Neural cell (in vitro differentiated cells): Measurements from ENCODE around the gene RAB4B. TPM values are rescaled to one million over a fixed set of nuclear protein-coding genes. Genes with fewer than 3 reads are reported as not detected.

Experiments
- H2AFZ ChIP-seq: fragments of 200-600, 300-800 bp; sonication (generic), shearing (Covaris generic); 2 replicates; pipeline ENCODE4 v1.6.0; 2014; ENCODE audit warnings: low read depth, mild to moderate bottlenecking, antibody characterized with exemption, low read length, moderate library complexity
- H3F3A ChIP-seq: fragments of 200-600 bp; shearing (Covaris generic); 2 replicates; pipeline ENCODE4 v1.6.1; 2016; ENCODE audit warnings: mild to moderate bottlenecking, moderate library complexity, mixed read lengths, antibody characterized with exemption, low read length; ENCODE audit not compliant: insufficient read depth, poor library complexity, severe bottlenecking
- H3K27ac ChIP-seq: fragments of 200-600, 300-800 bp; sonication (generic), shearing (Covaris generic); 2 replicates; pipeline ENCODE4 v1.5.1; 2014; ENCODE audit warnings: mild to moderate bottlenecking, low read length, moderate library complexity
- H3K27me3 ChIP-seq: fragments of 300-800, 200-600 bp; sonication (generic), shearing (Covaris generic); 2 replicates; pipeline ENCODE4 v1.6.0; 2014; ENCODE audit warnings: mild to moderate bottlenecking, low read depth, low read length, moderate library complexity; ENCODE audit not compliant: insufficient read depth
- H3K36me3 ChIP-seq: fragments of 300-800, 200-600 bp; sonication (generic), shearing (Covaris generic); 2 replicates; pipeline ENCODE4 v1.5.1; 2014; ENCODE audit warnings: mild to moderate bottlenecking, antibody characterized with exemption, low read length, moderate library complexity; ENCODE audit not compliant: insufficient read depth
- H3K4me2 ChIP-seq: fragments of 300-800, 200-600 bp; sonication (generic), shearing (Covaris generic); 2 replicates; pipeline ENCODE4 v1.6.0; 2014; ENCODE audit warnings: mild to moderate bottlenecking, low read length
- H3K4me3 ChIP-seq: fragments of 300-800, 200-600 bp; sonication (generic), shearing (Covaris generic); 2 replicates; pipeline ENCODE4 v1.5.1; 2014; ENCODE audit warnings: mild to moderate bottlenecking, low read length, moderate library complexity
- H3K79me2 ChIP-seq: fragments of 200-600 bp; shearing (Covaris generic); replicated peaks from 2 replicates; pipeline ENCODE4 v1.6.0; 2014; ENCODE audit warnings: mild to moderate bottlenecking, low read length, moderate library complexity; ENCODE audit not compliant: insufficient read depth
- H3K9ac ChIP-seq: fragments of 300-800, 200-600 bp; sonication (generic), shearing (Covaris generic); 2 replicates; pipeline ENCODE4 v1.6.1; 2016; ENCODE audit warnings: mild to moderate bottlenecking, low read length, mixed read lengths
- H3K9me2 ChIP-seq: fragments of 200-600 bp; shearing (Covaris generic); 2 replicates; pipeline ENCODE4 v1.6.1; 2016; ENCODE audit warnings: mild to moderate bottlenecking, low read length, mixed read lengths; ENCODE audit not compliant: insufficient read depth
- H3K9me3 ChIP-seq: fragments of 200-600, 300-800 bp; sonication (generic), shearing (Covaris generic); 2 replicates; pipeline ENCODE4 v1.6.1; 2016; ENCODE audit warnings: mild to moderate bottlenecking, mixed run types, low read length, moderate library complexity, mixed read lengths
- H4K20me1 ChIP-seq: fragments of 200-600 bp; shearing (Covaris generic); 2 replicates; pipeline ENCODE4 v1.6.1; 2016; ENCODE audit warnings: mild to moderate bottlenecking, mixed run types; ENCODE audit not compliant: insufficient read depth
- CTCF ChIP-seq: fragments of 450-650 bp; IDR thresholded peaks from 2 replicates; pipeline ENCODE4 v1.5.1; 2014; ENCODE audit warnings: antibody characterized with exemption, mild to moderate bottlenecking, moderate library complexity; ENCODE audit not compliant: poor library complexity, severe bottlenecking
- EP300 ChIP-seq: fragments of 450-650 bp; conservative IDR thresholded peaks from 2 replicates; pipeline ENCODE4 v1.6.1; 2014; ENCODE audit warnings: antibody characterized with exemption, mild to moderate bottlenecking, moderate library complexity; ENCODE audit not compliant: poor library complexity, severe bottlenecking
- EZH2 ChIP-seq: fragments of 200-600, 300-800 bp; shearing (Covaris generic), sonication (generic); IDR thresholded peaks from 2 replicates; pipeline ENCODE4 v1.6.1; 2014; ENCODE audit warnings: antibody characterized with exemption, low read length, borderline replicate concordance, mild to moderate bottlenecking; ENCODE audit not compliant: insufficient read depth, poor library complexity, severe bottlenecking
- MXI1 ChIP-seq: fragments of 450-650 bp; conservative IDR thresholded peaks from 2 replicates; pipeline ENCODE4 v1.6.1; 2014; ENCODE audit warnings: antibody characterized with exemption, mild to moderate bottlenecking; ENCODE audit not compliant: poor library complexity, severe bottlenecking
- POLR2AphosphoS5 ChIP-seq: IDR thresholded peaks from 2 replicates; pipeline ENCODE4 v1.6.1; 2012
- RAD21 ChIP-seq: fragments of 450-650 bp; conservative IDR thresholded peaks from 2 replicates; pipeline ENCODE4 v1.6.1; 2014; ENCODE audit warnings: antibody characterized with exemption, mild to moderate bottlenecking, moderate library complexity
- SMC3 ChIP-seq: fragments of 450-650 bp; conservative IDR thresholded peaks from 2 replicates; pipeline ENCODE4 v1.6.1; 2014; ENCODE audit warnings: antibody characterized with exemption, mild to moderate bottlenecking, moderate library complexity; ENCODE audit not compliant: poor library complexity
- TAF1 ChIP-seq: IDR thresholded peaks from 2 replicates; pipeline ENCODE4 v1.6.1; 2012; ENCODE audit warnings: low read depth
- polyA plus RNA-seq: library from polyadenylated mRNA; depleted of rRNA; stranded (reverse); fragments of >200 nt; gene quantifications from 2 replicates; pipeline ENCODE4 v1.2.3, GENCODE V29; 2014
- TF ChIP-seq, protein P1 (sequence below): IDR thresholded peaks from 2 replicates; pipeline ENCODE4 v1.6.1; 2012; ENCODE audit warnings: borderline replicate concordance

RAB4B gene
- polyA plus RNA-seq, 1 donor from 2014 or later = 66.0 TPM

GRCh38 chr19:40755248-40755624, 22.8 kb upstream of the RAB4B start:
- Histone ChIP-seq H3K4me3 (no peak overlapping the region), H3K27ac (no peak overlapping the region), H3K9ac (no peak overlapping the region), H3K4me2 (no peak overlapping the region), H3K79me2 (peaks cover 37% of the 10 kb centered on the region), H4K20me1 (no peaks in the 10 kb centered on the region), H2AFZ (no peak overlapping the region), H3F3A (no peaks in the 10 kb centered on the region), H3K9me2 (no peaks in the 10 kb centered on the region), H3K36me3 (no peaks in the 10 kb centered on the region), H3K27me3 (no peaks in the 10 kb centered on the region), H3K9me3 (no peaks in the 10 kb centered on the region)
- TF ChIP-seq POLR2AphosphoS5 = no peak
- TF ChIP-seq SMC3 = no peak
- no peak for TF ChIP-seq EP300
- TF ChIP-seq TAF1 = no peak
- TF ChIP-seq MXI1 = no peak
- TF ChIP-seq EZH2 = no peak
- TF ChIP-seq RAD21 = no peak
- TF ChIP-seq CTCF = no peak
- TF ChIP-seq, protein P1, sequence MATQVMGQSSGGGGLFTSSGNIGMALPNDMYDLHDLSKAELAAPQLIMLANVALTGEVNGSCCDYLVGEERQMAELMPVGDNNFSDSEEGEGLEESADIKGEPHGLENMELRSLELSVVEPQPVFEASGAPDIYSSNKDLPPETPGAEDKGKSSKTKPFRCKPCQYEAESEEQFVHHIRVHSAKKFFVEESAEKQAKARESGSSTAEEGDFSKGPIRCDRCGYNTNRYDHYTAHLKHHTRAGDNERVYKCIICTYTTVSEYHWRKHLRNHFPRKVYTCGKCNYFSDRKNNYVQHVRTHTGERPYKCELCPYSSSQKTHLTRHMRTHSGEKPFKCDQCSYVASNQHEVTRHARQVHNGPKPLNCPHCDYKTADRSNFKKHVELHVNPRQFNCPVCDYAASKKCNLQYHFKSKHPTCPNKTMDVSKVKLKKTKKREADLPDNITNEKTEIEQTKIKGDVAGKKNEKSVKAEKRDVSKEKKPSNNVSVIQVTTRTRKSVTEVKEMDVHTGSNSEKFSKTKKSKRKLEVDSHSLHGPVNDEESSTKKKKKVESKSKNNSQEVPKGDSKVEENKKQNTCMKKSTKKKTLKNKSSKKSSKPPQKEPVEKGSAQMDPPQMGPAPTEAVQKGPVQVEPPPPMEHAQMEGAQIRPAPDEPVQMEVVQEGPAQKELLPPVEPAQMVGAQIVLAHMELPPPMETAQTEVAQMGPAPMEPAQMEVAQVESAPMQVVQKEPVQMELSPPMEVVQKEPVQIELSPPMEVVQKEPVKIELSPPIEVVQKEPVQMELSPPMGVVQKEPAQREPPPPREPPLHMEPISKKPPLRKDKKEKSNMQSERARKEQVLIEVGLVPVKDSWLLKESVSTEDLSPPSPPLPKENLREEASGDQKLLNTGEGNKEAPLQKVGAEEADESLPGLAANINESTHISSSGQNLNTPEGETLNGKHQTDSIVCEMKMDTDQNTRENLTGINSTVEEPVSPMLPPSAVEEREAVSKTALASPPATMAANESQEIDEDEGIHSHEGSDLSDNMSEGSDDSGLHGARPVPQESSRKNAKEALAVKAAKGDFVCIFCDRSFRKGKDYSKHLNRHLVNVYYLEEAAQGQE = no peak

GRCh38 chr19:40755791-40756190, 22.3 kb upstream of the RAB4B start:
- Histone ChIP-seq H3K9me3 (no peaks in the 10 kb centered on the region), H3K79me2 (peaks cover 37% of the 10 kb centered on the region), H3K4me3 (no peak overlapping the region), H3K27me3 (no peaks in the 10 kb centered on the region), H3K9ac (no peak overlapping the region), H3K36me3 (no peaks in the 10 kb centered on the region), H3K9me2 (no peaks in the 10 kb centered on the region), H3K27ac (no peak overlapping the region), H3K4me2 (no peak overlapping the region), H2AFZ (no peak overlapping the region), H3F3A (no peaks in the 10 kb centered on the region), H4K20me1 (no peaks in the 10 kb centered on the region)
- TF ChIP-seq MXI1 = no peak
- no peak for TF ChIP-seq CTCF
- no peak for TF ChIP-seq SMC3
- TF ChIP-seq RAD21 = no peak
- no peak for TF ChIP-seq EZH2
- TF ChIP-seq TAF1 = no peak
- no peak for TF ChIP-seq POLR2AphosphoS5
- no peak for TF ChIP-seq EP300
- TF ChIP-seq, protein P1 = no peak
